WTC11 (cell line): ENCODE results near the gene MAPK12. TPM values are rescaled to one million over a fixed set of nuclear protein-coding genes. Genes with fewer than 3 reads are reported as not detected.

Experiments used
- ATAC-seq: fragments of 200-7000 bp; cut with Tn5 transposase; 2 replicates; pipeline ENCODE4 v1.10.0; 2021; ENCODE audit warnings: mild to moderate bottlenecking, moderate library complexity
- CTCF ChIA-PET: fragments of 300-600 bp; sonication (Branson Sonifier 250); formaldehyde crosslinking; loops from one replicate; lab custom pipeline; 2021; ENCODE audit warnings: antibody characterized with exemption; lab: Charles Lee
- POLR2A ChIA-PET: fragments of 350-600 bp; sonication (Branson Sonifier 250); formaldehyde crosslinking; loops from one replicate; lab custom pipeline; 2021; ENCODE audit warnings: antibody characterized with exemption; lab: Charles Lee
- DNase-seq: peaks from one replicate; pipeline ENCODE4 v3.0.0; 2021; ENCODE audit warnings: low spot score
- H3K27ac Mint-ChIP-seq: 2 replicates; pipeline ENCODE4 v1.8.0; 2021; ENCODE audit warnings: mixed read lengths
- H3K27me3 Mint-ChIP-seq: 2 replicates; pipeline ENCODE4 v1.8.0; 2021; ENCODE audit warnings: low read depth, mild to moderate bottlenecking, moderate library complexity, mixed read lengths
- H3K36me3 Mint-ChIP-seq: 2 replicates; pipeline ENCODE4 v1.8.0; 2021; ENCODE audit warnings: mixed read lengths
- H3K4me1 Mint-ChIP-seq: 2 replicates; pipeline ENCODE4 v1.8.0; 2022; ENCODE audit warnings: mixed read lengths
- H3K4me3 Mint-ChIP-seq: 2 replicates; pipeline ENCODE4 v1.8.0; 2021; ENCODE audit warnings: mild to moderate bottlenecking, moderate library complexity, mixed read lengths
- H3K9me3 Mint-ChIP-seq: 2 replicates; pipeline ENCODE4 v1.8.0; 2021; ENCODE audit warnings: mixed read lengths
- AFF4 ChIP-seq: sonication (generic); formaldehyde crosslinking; IDR thresholded peaks from 2 replicates; pipeline ENCODE4 v1.8.1; 2023; ENCODE audit warnings: mild to moderate bottlenecking, missing genetic modification reagents, borderline replicate concordance
- ARID4B ChIP-seq: sonication (generic); formaldehyde crosslinking; IDR thresholded peaks from 2 replicates; pipeline ENCODE4 v1.8.0; 2023; ENCODE audit warnings: missing genetic modification reagents, mild to moderate bottlenecking, borderline replicate concordance
- ATF1 ChIP-seq: sonication (generic); formaldehyde crosslinking; IDR thresholded peaks from 2 replicates; pipeline ENCODE4 v1.8.1; 2023; ENCODE audit warnings: mild to moderate bottlenecking, moderate library complexity, missing genetic modification reagents
- CBFB ChIP-seq: sonication (generic); formaldehyde crosslinking; IDR thresholded peaks from 2 replicates; pipeline ENCODE4 v1.8.1; 2022; ENCODE audit warnings: mild to moderate bottlenecking, low read depth, missing genetic modification reagents
- CTCF ChIP-seq: fragments of 200-600 bp; IDR thresholded peaks from 2 replicates; pipeline ENCODE4 v1.8.0; 2022; ENCODE audit warnings: antibody characterized with exemption
- ELF4 ChIP-seq: sonication (generic); formaldehyde crosslinking; IDR thresholded peaks from 2 replicates; pipeline ENCODE4 v1.8.1; 2022; ENCODE audit warnings: low read depth, mild to moderate bottlenecking, moderate library complexity, missing genetic modification reagents
- ETV6 ChIP-seq: sonication (generic); formaldehyde crosslinking; IDR thresholded peaks from 2 replicates; pipeline ENCODE4 v1.8.1; 2022; ENCODE audit warnings: mild to moderate bottlenecking, missing genetic modification reagents
- FOXK1 ChIP-seq: sonication (generic); formaldehyde crosslinking; IDR thresholded peaks from 2 replicates; pipeline ENCODE4 v1.8.0; 2022; ENCODE audit warnings: mild to moderate bottlenecking, moderate library complexity, missing genetic modification reagents
- GRHL2 ChIP-seq: fragments of 250-450 bp; sonication (Bioruptor Pico); IDR thresholded peaks from 2 replicates; pipeline ENCODE4 v1.8.0; 2022; ENCODE audit warnings: mild to moderate bottlenecking, moderate library complexity; ENCODE audit not compliant: insufficient replicate concordance, severe bottlenecking
- IRF1 ChIP-seq: sonication (generic); formaldehyde crosslinking; IDR thresholded peaks from 2 replicates; pipeline ENCODE4 v1.8.0; 2023; ENCODE audit warnings: missing genetic modification reagents
- JAZF1 ChIP-seq: fragments of 250-450 bp; sonication (Bioruptor Pico); IDR thresholded peaks from 2 replicates; pipeline ENCODE4 v1.9.0; 2021; ENCODE audit warnings: moderate library complexity, mild to moderate bottlenecking, inconsistent platforms
- MLX ChIP-seq: sonication (generic); formaldehyde crosslinking; IDR thresholded peaks from 2 replicates; pipeline ENCODE4 v1.8.1; 2023; ENCODE audit warnings: mild to moderate bottlenecking, missing genetic modification reagents, moderate library complexity
- MXD4 ChIP-seq: fragments of 250-450 bp; sonication (Bioruptor Pico); IDR thresholded peaks from 2 replicates; pipeline ENCODE4 v1.8.0; 2021; ENCODE audit warnings: mild to moderate bottlenecking, moderate library complexity, borderline replicate concordance
- NFYB ChIP-seq: sonication (generic); formaldehyde crosslinking; conservative IDR thresholded peaks from 2 replicates; pipeline ENCODE4 v1.8.0; 2022; ENCODE audit warnings: low read depth, missing genetic modification reagents
- NR1H2 ChIP-seq: sonication (generic); formaldehyde crosslinking; IDR thresholded peaks from 2 replicates; pipeline ENCODE4 v1.9.0; 2021; ENCODE audit warnings: mild to moderate bottlenecking, moderate library complexity, missing genetic modification reagents
- RELA ChIP-seq: sonication (generic); formaldehyde crosslinking; IDR thresholded peaks from 2 replicates; pipeline ENCODE4 v1.8.1; 2022; ENCODE audit warnings: missing genetic modification reagents, mild to moderate bottlenecking, borderline replicate concordance
- RORB ChIP-seq: fragments of 250-450 bp; sonication (Bioruptor Pico); IDR thresholded peaks from 2 replicates; pipeline ENCODE4 v1.9.0; 2021; ENCODE audit warnings: mild to moderate bottlenecking
- SMAD3 ChIP-seq: sonication (generic); formaldehyde crosslinking; IDR thresholded peaks from 2 replicates; pipeline ENCODE4 v1.8.0; 2022; ENCODE audit warnings: missing genetic modification reagents, mild to moderate bottlenecking, borderline replicate concordance
- ZMAT4 ChIP-seq: fragments of 250-450 bp; sonication (Bioruptor Pico); IDR thresholded peaks from 2 replicates; pipeline ENCODE4 v1.9.0; 2021; ENCODE audit warnings: mild to moderate bottlenecking
- ZNF423 ChIP-seq: fragments of 250-450 bp; sonication (Bioruptor Pico); IDR thresholded peaks from 2 replicates; pipeline ENCODE4 v2.1.2; 2022; ENCODE audit warnings: mild to moderate bottlenecking, moderate library complexity
- total RNA-seq: library from RNA; stranded (reverse); gene quantifications from 3 replicates; pipeline ENCODE4 v1.2.3, GENCODE V29; 2021
- TF ChIP-seq, protein P1 (sequence below): sonication (generic); formaldehyde crosslinking; conservative IDR thresholded peaks from 2 replicates; pipeline ENCODE4 v1.8.1; 2023; ENCODE audit warnings: mild to moderate bottlenecking, low read depth, missing genetic modification reagents, moderate library complexity

Gene MAPK12
- total RNA-seq, 1 experiment from 2014 or later, result 31.0 TPM

GRCh38 chr22:50310949-50311444 lies 49.5 kb upstream of the MAPK12 start (continued):
- TF ChIP-seq AFF4 (CRISPR knock-in tag), result no peak
- TF ChIP-seq MLX, result no peak
- no peak for TF ChIP-seq MXD4 (CRISPR knock-in tag)
- TF ChIP-seq FOXK1 (CRISPR knock-in tag), result no peak
- TF ChIP-seq JAZF1 (CRISPR knock-in tag), result no peak
- TF ChIP-seq SMAD3 (CRISPR knock-in tag), result no peak
- no peak for TF ChIP-seq CTCF
- no peak for TF ChIP-seq NFYB (CRISPR knock-in tag)
- TF ChIP-seq ZNF423, result no peak
- no peak for TF ChIP-seq IRF1
- no peak for TF ChIP-seq ETV6 (CRISPR knock-in tag)
- TF ChIP-seq RORB (CRISPR knock-in tag), result no peak
- no peak for TF ChIP-seq ELF4 (CRISPR knock-in tag)

GRCh38 chr22:50310031-50310722 lies 48.7 kb upstream of the MAPK12 start:
- POLR2A ChIA-PET, result no interaction called here
- ATAC-seq, result no peak
- Mint-ChIP-seq H3K4me3 (no peak overlapping the region), H3K36me3 (no peaks in the 10 kb centered on the region), H3K9me3 (no peaks in the 10 kb centered on the region), H3K27me3 (peaks cover 6% of the 10 kb centered on the region; the same call in 1 of the 2 replicates), H3K27ac (peak overlapping the region; percentile 13; the same call in 1 of the 2 replicates), H3K4me1 (peaks cover 24% of the 10 kb centered on the region)
- CTCF ChIA-PET, result no interaction called here
- DNase-seq, result no peak
- TF ChIP-seq, protein P1, sequence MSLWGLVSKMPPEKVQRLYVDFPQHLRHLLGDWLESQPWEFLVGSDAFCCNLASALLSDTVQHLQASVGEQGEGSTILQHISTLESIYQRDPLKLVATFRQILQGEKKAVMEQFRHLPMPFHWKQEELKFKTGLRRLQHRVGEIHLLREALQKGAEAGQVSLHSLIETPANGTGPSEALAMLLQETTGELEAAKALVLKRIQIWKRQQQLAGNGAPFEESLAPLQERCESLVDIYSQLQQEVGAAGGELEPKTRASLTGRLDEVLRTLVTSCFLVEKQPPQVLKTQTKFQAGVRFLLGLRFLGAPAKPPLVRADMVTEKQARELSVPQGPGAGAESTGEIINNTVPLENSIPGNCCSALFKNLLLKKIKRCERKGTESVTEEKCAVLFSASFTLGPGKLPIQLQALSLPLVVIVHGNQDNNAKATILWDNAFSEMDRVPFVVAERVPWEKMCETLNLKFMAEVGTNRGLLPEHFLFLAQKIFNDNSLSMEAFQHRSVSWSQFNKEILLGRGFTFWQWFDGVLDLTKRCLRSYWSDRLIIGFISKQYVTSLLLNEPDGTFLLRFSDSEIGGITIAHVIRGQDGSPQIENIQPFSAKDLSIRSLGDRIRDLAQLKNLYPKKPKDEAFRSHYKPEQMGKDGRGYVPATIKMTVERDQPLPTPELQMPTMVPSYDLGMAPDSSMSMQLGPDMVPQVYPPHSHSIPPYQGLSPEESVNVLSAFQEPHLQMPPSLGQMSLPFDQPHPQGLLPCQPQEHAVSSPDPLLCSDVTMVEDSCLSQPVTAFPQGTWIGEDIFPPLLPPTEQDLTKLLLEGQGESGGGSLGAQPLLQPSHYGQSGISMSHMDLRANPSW (CRISPR knock-in tag), result no peak
- no peak for TF ChIP-seq CBFB (CRISPR knock-in tag)
- TF ChIP-seq ZMAT4, result no peak
- no peak for TF ChIP-seq ARID4B (CRISPR knock-in tag)
- TF ChIP-seq NR1H2 (CRISPR knock-in tag), result no peak
- no peak for TF ChIP-seq RELA
- no peak for TF ChIP-seq ZNF423
- TF ChIP-seq ATF1 (CRISPR knock-in tag), result no peak
- TF ChIP-seq GRHL2, result no peak
